Measurements from ENCODE around the gene PODXL2.

DNA sequence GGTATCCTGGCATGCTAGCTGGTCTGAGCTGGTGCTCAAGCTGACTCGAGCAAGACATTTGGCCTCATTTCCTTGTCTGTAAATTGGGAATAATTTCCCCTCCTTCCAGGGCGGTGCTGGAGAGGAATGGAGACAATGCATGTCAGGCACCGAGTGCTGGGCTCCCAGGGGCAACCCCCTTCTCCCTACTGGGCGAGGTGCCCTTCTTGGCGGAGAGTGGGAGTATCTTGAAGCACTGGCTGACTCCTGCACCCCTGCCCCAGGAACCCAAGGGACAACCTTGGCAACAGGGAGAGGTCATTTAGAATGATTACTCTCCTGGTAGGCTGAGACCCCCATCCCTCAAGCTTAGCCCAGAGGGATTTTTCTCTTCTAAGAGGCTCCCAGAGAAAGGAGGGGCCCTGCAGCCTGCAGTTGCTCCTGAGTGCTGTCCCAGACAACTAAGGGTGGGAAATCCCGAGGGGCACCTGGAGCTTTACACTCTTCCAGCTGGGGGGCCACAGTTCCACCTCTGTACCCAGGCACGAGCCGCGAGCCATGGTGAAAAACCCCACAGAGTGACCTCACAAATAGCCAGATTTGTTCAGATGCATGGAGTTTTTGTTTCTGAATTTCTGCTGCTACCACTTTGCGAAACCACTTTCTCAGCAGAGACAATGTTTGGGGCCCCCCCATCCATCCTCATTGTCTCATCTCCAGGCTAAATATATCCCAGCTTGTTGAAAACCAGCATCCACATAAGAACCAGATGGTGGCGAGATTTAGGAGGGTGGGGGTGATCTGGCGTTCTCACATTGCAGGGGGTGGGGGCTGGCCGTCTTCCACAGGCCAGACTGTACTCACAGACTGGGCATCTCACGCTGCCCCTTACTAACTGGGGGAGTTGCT, 88.6 kb downstream of the PODXL2 start:
- no peak for TF ChIP-seq ATF2 (CRISPR knock-in tag; IDR thresholded peaks at IDR 0.05; ENCODE audit: borderline replicate concordance, low read depth)
- no peak for TF ChIP-seq CREM (CRISPR knock-in tag; IDR thresholded peaks at IDR 0.05)
- TF ChIP-seq CTCF (IDR thresholded peaks at IDR 0.05) = no peak
- no peak for TF ChIP-seq TP53 (CRISPR knock-in tag; IDR thresholded peaks at IDR 0.05)
